GM12872 (cell line): ENCODE measurements around the gene CASKIN1.
A peak's percentile ranks its signal among the peaks of the same experiment; 100 is the strongest.

Experiments
- TF ChIP-seq, protein P1 (sequence below): IDR thresholded peaks from 3 replicates; pipeline ENCODE4 v1.5.1; 2011; ENCODE audit warnings: low read depth, mild to moderate bottlenecking, low read length, moderate library complexity; ENCODE audit not compliant: insufficient read depth

Gene CASKIN1

GRCh38 chr16:2230376-2230775 lies 34.0 kb upstream of the CASKIN1 start:
- TF ChIP-seq, protein P1, sequence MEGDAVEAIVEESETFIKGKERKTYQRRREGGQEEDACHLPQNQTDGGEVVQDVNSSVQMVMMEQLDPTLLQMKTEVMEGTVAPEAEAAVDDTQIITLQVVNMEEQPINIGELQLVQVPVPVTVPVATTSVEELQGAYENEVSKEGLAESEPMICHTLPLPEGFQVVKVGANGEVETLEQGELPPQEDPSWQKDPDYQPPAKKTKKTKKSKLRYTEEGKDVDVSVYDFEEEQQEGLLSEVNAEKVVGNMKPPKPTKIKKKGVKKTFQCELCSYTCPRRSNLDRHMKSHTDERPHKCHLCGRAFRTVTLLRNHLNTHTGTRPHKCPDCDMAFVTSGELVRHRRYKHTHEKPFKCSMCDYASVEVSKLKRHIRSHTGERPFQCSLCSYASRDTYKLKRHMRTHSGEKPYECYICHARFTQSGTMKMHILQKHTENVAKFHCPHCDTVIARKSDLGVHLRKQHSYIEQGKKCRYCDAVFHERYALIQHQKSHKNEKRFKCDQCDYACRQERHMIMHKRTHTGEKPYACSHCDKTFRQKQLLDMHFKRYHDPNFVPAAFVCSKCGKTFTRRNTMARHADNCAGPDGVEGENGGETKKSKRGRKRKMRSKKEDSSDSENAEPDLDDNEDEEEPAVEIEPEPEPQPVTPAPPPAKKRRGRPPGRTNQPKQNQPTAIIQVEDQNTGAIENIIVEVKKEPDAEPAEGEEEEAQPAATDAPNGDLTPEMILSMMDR = no peak

- TF ChIP-seq, protein P1 = no peak
Measured at GRCh38 chr16:2229632-2230250, 33.3 kb upstream of the CASKIN1 start.

DNA sequence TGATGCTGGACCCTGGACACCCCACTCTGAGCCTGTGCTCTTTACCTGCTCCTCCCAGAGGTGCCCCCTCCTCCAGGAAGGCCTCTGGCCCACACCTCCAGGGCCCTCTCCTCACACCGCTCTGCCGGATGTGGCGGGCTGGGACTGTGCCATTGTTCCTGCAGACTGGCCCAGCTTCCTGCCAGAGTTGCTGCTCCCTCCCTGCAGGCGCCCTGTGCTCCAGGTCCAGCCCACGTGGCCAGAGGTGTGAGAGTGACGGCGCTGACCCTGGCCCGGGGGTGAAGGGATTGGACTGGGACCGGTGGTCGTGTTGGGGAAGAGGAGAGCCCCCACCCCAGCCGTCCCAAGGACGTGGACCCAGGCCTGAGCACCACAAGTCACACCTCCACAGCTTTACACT lies 32.7 kb upstream of the CASKIN1 start:
- TF ChIP-seq, protein P1 = no peak

DNA sequence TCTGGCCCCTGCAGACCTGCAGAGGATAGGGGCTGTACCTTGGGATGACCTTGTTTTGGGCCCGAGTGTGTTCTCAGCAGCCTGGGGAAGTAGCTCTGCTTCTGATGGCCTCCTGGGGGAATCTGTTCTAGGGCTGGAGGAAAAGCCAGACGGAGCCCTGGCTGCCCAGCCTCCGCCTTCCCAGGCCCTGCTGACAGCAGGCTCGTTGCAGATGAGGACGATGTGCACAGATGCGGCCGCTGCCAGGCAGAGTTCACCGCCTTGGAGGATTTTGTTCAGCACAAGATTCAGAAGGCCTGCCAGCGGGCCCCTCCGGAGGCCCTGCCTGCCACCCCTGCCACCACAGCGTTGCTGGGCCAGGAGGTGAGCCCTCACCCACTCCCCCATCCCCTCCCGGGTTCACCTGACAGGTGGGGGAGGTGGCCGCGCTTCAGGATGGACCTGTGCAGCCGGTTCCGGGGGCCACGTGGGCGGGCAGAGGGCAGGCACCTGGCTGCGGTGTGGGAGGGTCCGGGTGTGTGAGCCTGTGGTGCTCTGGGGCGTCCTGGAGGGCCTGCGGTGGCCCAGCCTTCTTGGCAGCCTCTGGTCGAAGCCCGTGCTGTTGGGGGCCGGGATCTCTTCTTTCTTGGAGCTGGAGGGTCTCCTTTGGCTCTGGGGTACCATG lies 31.9 kb upstream of the CASKIN1 start:
- TF ChIP-seq, protein P1 = no peak

- TF ChIP-seq, protein P1 = no peak
Measured at GRCh38 chr16:2226918-2227317, 30.5 kb upstream of the CASKIN1 start.

DNA sequence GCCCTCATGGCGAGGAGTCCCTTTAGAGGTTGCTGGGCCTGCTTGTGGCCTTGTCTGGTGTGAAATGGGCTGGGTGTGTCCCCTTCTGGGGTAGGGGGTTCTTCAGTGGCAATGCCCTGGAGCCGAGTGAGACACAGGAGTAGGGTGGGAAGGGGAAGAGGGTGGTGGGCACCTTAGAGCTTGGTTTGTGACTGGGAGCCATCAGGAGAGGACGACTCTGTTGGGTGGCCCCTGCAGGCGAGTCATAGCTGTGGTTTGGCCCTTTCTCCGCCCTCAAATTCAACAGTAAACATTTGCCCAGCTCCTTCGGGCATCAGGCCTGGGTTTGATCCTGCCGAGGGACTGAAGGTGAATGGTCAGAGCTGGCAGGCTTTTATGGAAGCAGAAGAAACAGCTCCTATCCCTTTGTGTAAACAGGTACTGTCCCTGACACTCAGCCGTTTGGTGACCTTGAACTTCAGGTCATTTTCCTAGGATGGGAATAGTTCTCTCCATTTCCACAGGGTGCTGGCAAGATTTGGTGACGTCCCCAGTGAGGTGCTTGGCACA lies 29.9 kb upstream of the CASKIN1 start:
- TF ChIP-seq, protein P1 = no peak

- TF ChIP-seq, protein P1 = 0 out of 3 replicates have a peak, but pooled peaks have one; percentile 13
Measured at GRCh38 chr16:2223942-2224486, 27.6 kb upstream of the CASKIN1 start.
